ENCODE data around the gene PIP5K1B.

The PIP5K1B gene

GRCh38 chr9:68808338-68808890 is 103.4 kb downstream of the PIP5K1B start:
- no peak for DNase-seq (ENCODE audit: low read depth in 2 of 2)

GRCh38 chr9:68817079-68817875 is 112.2 kb downstream of the PIP5K1B start:
- DNase-seq (ENCODE audit: low read depth in 2 of 2) = no peak

DNA sequence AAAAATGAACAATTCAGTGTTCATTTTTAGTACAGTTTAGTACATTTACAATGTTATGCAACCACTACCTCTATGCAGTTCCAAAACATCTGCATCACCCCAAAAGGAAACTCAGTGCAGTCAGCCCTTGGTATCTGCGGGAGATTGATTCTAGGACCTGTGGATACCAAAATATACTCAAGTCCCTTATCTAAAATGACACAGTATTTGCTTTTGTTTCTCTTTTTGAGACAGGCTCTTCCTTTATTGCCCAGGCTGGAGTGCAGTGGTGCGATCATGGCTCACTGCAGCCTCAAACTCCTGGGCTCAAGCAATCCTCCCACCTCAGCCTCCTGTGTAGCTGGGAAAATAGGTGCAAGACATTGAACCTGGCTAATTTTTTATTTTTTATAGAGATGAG is 114.0 kb downstream of the PIP5K1B start:
- DNase-seq (ENCODE audit: low read depth in 2 of 2) = no peak

DNA sequence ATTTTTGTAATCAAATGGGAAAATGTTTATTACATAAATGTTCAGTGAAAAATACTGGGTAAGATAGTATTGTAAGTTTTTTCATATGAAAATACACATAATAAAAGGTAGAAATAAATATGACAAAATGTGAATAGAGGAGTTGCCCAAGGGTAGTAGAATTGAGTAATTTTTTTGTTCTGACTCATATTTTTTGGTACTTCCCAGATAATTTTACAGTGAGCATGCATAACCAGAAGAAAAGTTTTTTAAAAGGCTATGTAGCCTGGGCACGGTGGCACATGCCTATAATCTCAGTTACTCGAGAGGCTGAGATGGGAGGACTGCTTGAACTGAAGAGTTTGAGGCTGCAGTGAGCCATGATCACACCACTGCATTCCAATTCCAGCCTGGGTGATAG is 116.9 kb downstream of the PIP5K1B start:
- DNase-seq (ENCODE audit: low read depth in 2 of 2) = no peak

DNA sequence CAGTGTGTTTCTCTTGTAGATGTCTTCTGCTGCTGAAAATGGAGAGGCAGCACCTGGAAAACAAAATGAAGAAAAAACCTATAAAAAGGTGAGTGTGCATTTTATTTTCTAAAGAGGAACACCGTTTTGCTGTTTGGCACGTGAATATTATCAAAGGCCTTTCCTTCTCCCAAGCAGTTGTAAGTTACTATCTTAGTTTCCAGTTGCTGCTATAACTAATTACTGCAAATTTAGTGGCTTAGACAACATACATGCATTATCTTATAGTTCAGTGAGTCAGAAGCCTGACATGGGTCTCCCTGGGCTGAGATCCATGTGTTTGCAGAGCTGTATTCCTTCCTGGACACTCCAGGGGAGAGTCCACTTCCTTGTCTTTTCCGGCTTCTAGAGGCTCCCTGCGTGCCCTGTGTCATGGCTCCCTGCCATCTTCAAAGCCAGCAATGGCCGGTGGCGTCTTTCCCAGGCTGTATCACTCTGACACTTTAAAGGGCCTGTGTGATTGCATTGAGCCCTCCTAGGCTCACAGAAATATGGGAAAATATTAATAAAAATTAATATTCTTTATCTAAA is 117.6 kb downstream of the PIP5K1B start:
- DNase-seq (ENCODE audit: low read depth in 2 of 2) = no peak

DNA sequence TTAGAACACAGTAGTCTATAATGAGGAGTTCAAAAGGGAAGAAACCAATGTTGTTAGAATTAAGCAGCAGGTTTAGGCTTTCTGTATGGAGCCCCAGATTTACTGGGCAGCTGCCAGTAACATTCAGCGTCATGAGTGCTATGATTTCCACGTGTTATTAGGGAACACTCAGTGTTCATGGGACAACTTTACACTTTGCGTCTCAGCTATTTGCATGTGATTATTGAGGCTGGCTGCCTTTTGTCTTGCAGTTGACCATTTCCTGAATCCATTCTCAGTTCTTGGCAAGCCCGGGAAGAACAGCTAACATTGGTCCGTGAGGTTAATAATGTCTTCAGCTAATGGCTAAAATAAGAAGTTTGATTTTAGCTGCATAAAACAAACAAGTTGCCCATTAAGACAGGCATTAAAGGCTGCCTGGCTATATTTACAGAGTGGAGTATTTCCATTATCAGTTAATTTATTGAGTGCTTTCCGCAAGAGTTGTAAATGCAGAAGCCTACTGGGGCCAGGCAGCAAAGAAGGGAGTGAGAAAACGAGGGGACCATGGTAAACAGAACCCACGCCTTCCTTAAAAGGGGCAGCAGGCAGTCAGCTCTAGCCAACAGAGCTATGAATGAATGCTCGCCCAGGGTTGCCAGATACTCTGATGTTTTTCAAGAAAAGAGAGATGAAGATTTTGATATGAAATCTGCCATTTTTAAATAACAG is 120.9 kb downstream of the PIP5K1B start:
- no peak for DNase-seq (ENCODE audit: low read depth in 2 of 2)

GRCh38 chr9:68827837-68828744 is 123.1 kb downstream of the PIP5K1B start:
- DNase-seq (ENCODE audit: low read depth in 2 of 2) = no peak

DNA sequence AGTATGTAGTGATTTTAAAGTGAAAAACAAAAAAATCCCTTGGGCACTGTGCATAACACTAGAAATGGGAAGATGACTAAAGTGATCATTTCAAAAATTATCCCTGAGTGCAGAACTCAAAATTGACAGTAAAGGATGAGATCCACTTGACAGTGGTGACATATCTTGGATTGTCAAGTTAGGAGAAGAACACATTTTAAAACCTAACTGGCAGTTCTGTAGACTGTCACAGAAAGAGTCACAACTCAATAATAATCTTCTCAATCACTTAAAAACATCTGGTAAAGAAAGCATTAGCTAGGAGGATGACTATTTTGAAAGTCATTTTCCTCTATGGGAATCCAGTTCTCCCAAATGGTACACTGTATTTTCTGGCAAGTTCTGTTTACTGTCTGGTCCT is 127.1 kb downstream of the PIP5K1B start:
- no peak for DNase-seq (ENCODE audit: low read depth in 2 of 2)

DNA sequence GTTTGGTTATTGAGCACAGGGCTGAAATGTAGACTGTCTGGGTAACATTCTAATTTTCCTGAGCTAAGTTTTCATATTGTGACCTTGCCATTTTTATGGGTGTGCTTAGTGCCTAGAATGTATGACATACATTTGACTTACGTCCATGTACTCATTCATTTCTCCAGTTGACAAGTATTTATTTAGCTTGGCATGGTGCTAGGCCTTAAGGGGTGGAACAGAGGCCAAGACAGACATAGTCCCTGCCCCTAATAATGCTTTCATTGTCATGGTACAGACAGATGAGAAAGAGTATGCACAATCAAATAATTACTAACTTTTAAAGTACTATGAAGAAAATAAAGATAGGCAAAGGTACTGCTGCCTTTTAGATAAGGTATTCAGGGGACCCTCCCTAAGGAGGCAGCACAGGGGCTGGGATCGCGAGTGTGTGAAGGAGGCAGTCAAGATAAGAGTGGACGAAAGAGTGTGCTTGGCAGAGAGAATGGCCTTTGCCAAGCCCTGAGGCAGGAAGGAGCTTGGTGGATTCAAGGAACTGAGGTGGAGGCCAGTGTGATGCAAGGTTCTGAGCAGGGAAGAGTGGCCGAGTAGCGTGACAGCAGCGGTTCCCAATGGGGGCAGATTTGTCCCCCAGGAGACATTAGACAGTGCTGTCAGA is 128.0 kb downstream of the PIP5K1B start:
- no peak for DNase-seq (ENCODE audit: low read depth in 2 of 2)

DNA sequence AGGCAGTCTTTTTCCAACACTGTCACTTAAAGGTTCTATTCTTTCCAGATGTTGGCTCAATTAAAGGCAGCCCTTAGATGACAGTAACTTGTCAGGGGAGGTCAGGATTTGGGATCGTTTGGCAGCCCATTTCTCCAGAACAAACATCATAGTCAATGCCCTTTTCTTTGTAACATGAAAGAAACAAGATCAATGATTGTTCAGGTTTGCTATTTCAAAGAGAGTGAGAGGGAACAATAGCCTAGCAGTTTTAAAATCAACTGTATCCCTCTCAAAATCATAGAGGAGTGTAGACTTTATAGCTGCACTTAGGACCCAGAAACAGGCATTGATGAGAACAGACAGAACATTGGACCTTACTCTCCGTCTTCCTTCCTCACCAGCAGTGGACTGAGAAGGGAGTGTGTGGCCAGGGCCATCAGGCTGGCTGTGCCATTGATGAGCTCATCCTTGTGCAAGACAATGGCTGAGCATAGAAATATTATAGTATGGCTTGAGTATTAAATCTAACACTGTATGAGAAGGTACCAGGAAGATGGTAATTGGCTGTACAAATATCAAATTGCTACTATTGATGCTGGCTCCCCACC is 130.0 kb downstream of the PIP5K1B start:
- no peak for DNase-seq (ENCODE audit: low read depth in 2 of 2)

- no peak for DNase-seq (ENCODE audit: low read depth in 2 of 2)
Measured at GRCh38 chr9:68836788-68837187, 131.7 kb downstream of the PIP5K1B start.

- DNase-seq (ENCODE audit: low read depth in 2 of 2) = no peak
Measured at GRCh38 chr9:68838245-68838644, 133.2 kb downstream of the PIP5K1B start.

- DNase-seq (ENCODE audit: low read depth in 2 of 2) = no peak
Measured at GRCh38 chr9:68841276-68842052, 136.4 kb downstream of the PIP5K1B start.

DNA sequence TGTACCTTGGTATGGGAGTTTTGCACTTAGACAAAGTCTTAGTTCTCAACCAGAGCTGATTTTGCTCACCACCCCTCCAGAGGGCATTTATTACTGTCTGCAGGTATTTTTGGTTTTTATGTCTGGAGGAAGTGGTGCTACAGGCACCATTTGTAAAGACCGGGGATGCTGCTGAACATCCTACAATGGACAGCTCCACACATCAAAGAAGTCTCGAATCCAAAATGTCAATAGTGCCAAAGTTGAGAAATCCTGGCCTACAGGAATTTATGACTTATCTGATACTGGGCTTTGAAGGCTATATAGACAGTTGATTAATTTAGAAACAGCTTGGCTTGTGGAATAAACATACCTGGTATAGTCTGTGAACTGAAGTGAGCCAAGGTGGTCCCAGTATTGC is 137.5 kb downstream of the PIP5K1B start:
- no peak for DNase-seq (ENCODE audit: low read depth in 2 of 2)

GRCh38 chr9:68843239-68843638 is 138.2 kb downstream of the PIP5K1B start:
- no peak for DNase-seq (ENCODE audit: low read depth in 2 of 2)

GRCh38 chr9:68844157-68844556 is 139.1 kb downstream of the PIP5K1B start:
- DNase-seq (ENCODE audit: low read depth in 2 of 2) = no peak

DNA sequence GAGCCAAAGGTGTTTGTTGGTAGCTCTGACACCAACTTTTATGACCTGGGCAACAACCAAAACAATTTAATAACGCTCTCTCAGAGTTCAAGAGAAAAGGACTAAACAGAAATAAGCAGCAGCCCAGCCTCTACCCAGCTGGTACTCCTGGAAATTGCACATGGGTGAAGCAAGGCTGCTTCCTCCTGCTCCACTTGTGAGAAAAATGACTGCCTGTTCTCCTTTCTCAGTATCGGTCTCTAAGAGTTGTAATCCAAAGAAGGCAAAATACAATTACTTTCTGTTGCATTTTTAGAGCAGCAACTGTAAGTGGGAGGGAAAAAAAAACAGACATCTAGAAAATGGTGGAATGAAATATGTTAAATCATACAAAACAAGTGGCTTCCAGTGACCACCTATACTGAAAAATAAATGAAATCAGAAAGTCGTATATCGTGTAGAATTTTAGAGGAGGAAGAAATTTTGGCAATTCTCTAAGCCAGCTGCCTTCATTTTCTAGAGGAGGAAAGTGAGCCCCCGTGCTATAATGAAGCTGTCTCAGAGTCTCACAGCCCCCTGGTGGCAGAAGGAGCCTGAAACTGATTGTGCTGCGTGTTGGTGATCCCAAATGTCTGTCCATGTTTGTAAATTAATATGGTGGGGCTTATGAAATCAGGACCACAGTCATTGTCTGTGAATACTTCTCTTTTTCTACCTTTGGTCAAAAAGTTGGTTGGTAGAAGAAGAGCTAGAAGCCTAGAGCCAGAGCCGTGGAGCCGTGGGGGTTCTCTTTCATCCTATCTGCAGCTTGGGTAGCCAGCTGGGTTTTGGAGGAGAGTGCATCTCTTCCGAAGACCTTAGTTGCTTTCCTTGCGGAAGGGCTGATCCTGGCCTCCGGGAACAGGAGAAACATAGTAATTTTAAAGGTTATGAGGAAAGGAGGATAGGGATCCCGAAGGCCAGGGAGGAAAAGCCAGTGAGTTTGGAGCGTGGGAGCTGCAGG is 139.9 kb downstream of the PIP5K1B start:
- DNase-seq (ENCODE audit: low read depth in 2 of 2) = no peak

DNA sequence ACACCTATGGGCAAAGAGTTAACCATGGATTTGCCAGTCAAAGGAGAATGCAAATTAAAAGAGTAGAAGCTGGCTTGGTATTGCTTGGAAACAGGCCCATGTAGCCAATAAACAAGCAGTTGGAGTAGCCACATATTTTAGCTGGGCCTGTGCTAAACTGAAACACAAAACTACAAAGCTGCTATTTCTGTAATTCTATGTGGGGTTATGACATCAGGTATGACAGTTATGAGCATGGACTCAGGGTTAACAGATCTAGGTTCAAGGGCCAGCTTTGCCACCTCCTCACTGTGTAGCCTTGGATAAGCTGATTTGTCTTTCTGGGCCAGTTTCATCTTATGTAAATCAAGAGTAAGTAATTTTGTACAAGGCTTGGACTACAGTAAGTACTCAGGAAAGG is 142.7 kb downstream of the PIP5K1B start:
- DNase-seq (ENCODE audit: low read depth in 2 of 2) = no peak

GRCh38 chr9:68851657-68852056 is 146.6 kb downstream of the PIP5K1B start:
- DNase-seq (ENCODE audit: low read depth in 2 of 2) = no peak
